NT2/D1 (cell line): ENCODE results near the gene GTF2A1L.
"Not testable (repeated sequence)": the region's sequence is repeated elsewhere in the genome, so short reads cannot be mapped to it uniquely, and the experiment has no call there.

ENCODE experiments used
- DNase-seq: peaks from one replicate; pipeline ENCODE4 v3.0.0-alpha.2; 2011; ENCODE audit warnings: low read depth, low spot score
- H3K27me3 ChIP-seq: 2 replicates; pipeline ENCODE4 v1.6.0; 2011; ENCODE audit warnings: mild to moderate bottlenecking; ENCODE audit not compliant: insufficient read length, insufficient read depth
- H3K36me3 ChIP-seq: 2 replicates; pipeline ENCODE4 v1.6.1; 2011; ENCODE audit warnings: mild to moderate bottlenecking, low read length, mixed read lengths; ENCODE audit not compliant: insufficient read depth, insufficient read length
- H3K4me1 ChIP-seq: 2 replicates; pipeline ENCODE4 v1.5.1; 2011; ENCODE audit not compliant: insufficient read depth, insufficient read length
- H3K4me3 ChIP-seq: 2 replicates; pipeline ENCODE4 v1.5.1; 2011; ENCODE audit warnings: low read depth; ENCODE audit not compliant: insufficient read length
- H3K9ac ChIP-seq: 2 replicates; pipeline ENCODE4 v1.6.0; 2011; ENCODE audit warnings: low read depth; ENCODE audit not compliant: insufficient read length
- H3K9me3 ChIP-seq: 2 replicates; pipeline ENCODE4 v1.5.1; 2011; ENCODE audit warnings: mild to moderate bottlenecking, low read length; ENCODE audit not compliant: insufficient read depth
- SUZ12 ChIP-seq: IDR thresholded peaks from 2 replicates; pipeline ENCODE4 v1.6.1; 2011; ENCODE audit not compliant: insufficient read length, insufficient read depth; ENCODE audit errors: extremely low read depth
- YY1 ChIP-seq: IDR thresholded peaks from 2 replicates; pipeline ENCODE4 v1.6.1; 2011; ENCODE audit not compliant: insufficient read length, insufficient read depth
- ZNF274 ChIP-seq: IDR thresholded peaks from 2 replicates; pipeline ENCODE4 v1.6.1; 2011; ENCODE audit warnings: mild to moderate bottlenecking, low read depth, low read length

Gene GTF2A1L

GRCh38 chr2:48592067-48592466 is 25.6 kb upstream of the GTF2A1L start:
- no peak for DNase-seq
- H3K4me3 ChIP-seq, result no peak overlapping the region
- no peaks in the 10 kb centered on the region for H3K4me1 ChIP-seq
- peaks cover 1% of the 10 kb centered on the region for H3K36me3 ChIP-seq
- H3K9ac ChIP-seq, result no peak overlapping the region
- H3K9me3 ChIP-seq, result no peaks in the 10 kb centered on the region
- no peaks in the 10 kb centered on the region for H3K27me3 ChIP-seq
- no peak for TF ChIP-seq ZNF274
- TF ChIP-seq SUZ12, result no peak
- no peak for TF ChIP-seq YY1

- not testable (repeated sequence) for H3K9ac ChIP-seq, H3K36me3 ChIP-seq, DNase-seq, H3K4me3 ChIP-seq, H3K27me3 ChIP-seq, H3K9me3 ChIP-seq, H3K4me1 ChIP-seq
Measured at GRCh38 chr2:48596751-48597150, 20.9 kb upstream of the GTF2A1L start.

- H3K9ac ChIP-seq, result no peak overlapping the region
- no peaks in the 10 kb centered on the region for H3K4me1 ChIP-seq
- DNase-seq, result no peak
- peaks cover 4% of the 10 kb centered on the region for H3K36me3 ChIP-seq
- no peak overlapping the region for H3K4me3 ChIP-seq
- H3K9me3 ChIP-seq, result no peaks in the 10 kb centered on the region
- no peaks in the 10 kb centered on the region for H3K27me3 ChIP-seq
- no peak for TF ChIP-seq ZNF274
- no peak for TF ChIP-seq SUZ12
- TF ChIP-seq YY1, result no peak
Measured at GRCh38 chr2:48597492-48597891, 20.2 kb upstream of the GTF2A1L start.

- Histone ChIP-seq H3K27me3 (no peaks in the 10 kb centered on the region), H3K4me1 (no peaks in the 10 kb centered on the region), H3K9ac (no peak overlapping the region), H3K9me3 (no peaks in the 10 kb centered on the region), H3K36me3 (peaks cover 4% of the 10 kb centered on the region), H3K4me3 (no peak overlapping the region)
- DNase-seq, result peak; percentile 36
- TF ChIP-seq YY1, result no peak
- no peak for TF ChIP-seq ZNF274
- no peak for TF ChIP-seq SUZ12
Measured at GRCh38 chr2:48600204-48600813, 17.3 kb upstream of the GTF2A1L start.

- TF ChIP-seq ZNF274 (no peak), SUZ12 (no peak), YY1 (no peak)
- H3K9ac ChIP-seq, result no peak overlapping the region
- H3K4me3 ChIP-seq, result no peak overlapping the region
- H3K4me1 ChIP-seq, result no peaks in the 10 kb centered on the region
- no peaks in the 10 kb centered on the region for H3K27me3 ChIP-seq
- peaks cover 4% of the 10 kb centered on the region for H3K36me3 ChIP-seq
- no peak for DNase-seq
- H3K9me3 ChIP-seq, result no peaks in the 10 kb centered on the region
Measured at GRCh38 chr2:48600917-48601316, 16.7 kb upstream of the GTF2A1L start.

GRCh38 chr2:48601349-48601748 is 16.3 kb upstream of the GTF2A1L start:
- H3K4me3 ChIP-seq, result no peak overlapping the region
- TF ChIP-seq SUZ12 (no peak), YY1 (no peak), ZNF274 (no peak)
- peak; percentile 35 for DNase-seq
- H3K36me3 ChIP-seq, result peaks cover 4% of the 10 kb centered on the region
- H3K9ac ChIP-seq, result no peak overlapping the region
- H3K9me3 ChIP-seq, result no peaks in the 10 kb centered on the region
- H3K4me1 ChIP-seq, result no peaks in the 10 kb centered on the region
- H3K27me3 ChIP-seq, result no peaks in the 10 kb centered on the region

GRCh38 chr2:48605482-48606175 is 12.0 kb upstream of the GTF2A1L start:
- no peak for DNase-seq
- no peaks in the 10 kb centered on the region for H3K27me3 ChIP-seq
- H3K4me1 ChIP-seq, result no peaks in the 10 kb centered on the region
- no peak for TF ChIP-seq YY1
- no peak for TF ChIP-seq SUZ12
- TF ChIP-seq ZNF274, result no peak
- no peak overlapping the region for H3K4me3 ChIP-seq
- H3K36me3 ChIP-seq, result no peaks in the 10 kb centered on the region
- H3K9ac ChIP-seq, result no peak overlapping the region
- no peaks in the 10 kb centered on the region for H3K9me3 ChIP-seq
